T1000 (cell line): ENCODE results near the gene PHKG2.

Experiments used
- DNase-seq: peaks from one replicate; lab custom pipeline; 2025; ENCODE audit warnings: mixed read lengths; lab: John Stamatoyannopoulos, UW

PHKG2 gene

GRCh38 chr16:30728899-30729672 lies 19.1 kb upstream of the PHKG2 start:
- no peak for DNase-seq

DNA sequence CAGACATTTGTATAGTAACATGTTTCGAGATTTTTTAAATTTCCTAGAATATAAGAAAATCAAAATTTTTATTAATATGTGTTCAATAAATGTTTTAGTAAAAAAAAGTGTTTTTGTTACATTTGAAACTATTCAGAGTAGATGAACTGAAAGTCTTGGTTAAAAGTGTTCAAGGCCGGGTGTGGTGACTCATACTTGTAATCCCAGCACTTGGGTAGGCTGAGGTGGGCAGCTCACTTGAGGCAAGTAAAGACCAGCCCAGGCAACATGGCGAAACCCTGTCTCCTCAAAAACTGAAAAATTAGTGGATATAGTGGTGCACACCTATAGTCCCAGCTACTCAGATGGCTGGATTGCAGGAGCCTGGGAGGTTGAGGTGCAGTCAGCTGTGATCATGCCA lies 16.8 kb upstream of the PHKG2 start:
- no peak for DNase-seq

- DNase-seq = no peak
Measured at GRCh38 chr16:30736995-30737793, 11.0 kb upstream of the PHKG2 start.

DNA sequence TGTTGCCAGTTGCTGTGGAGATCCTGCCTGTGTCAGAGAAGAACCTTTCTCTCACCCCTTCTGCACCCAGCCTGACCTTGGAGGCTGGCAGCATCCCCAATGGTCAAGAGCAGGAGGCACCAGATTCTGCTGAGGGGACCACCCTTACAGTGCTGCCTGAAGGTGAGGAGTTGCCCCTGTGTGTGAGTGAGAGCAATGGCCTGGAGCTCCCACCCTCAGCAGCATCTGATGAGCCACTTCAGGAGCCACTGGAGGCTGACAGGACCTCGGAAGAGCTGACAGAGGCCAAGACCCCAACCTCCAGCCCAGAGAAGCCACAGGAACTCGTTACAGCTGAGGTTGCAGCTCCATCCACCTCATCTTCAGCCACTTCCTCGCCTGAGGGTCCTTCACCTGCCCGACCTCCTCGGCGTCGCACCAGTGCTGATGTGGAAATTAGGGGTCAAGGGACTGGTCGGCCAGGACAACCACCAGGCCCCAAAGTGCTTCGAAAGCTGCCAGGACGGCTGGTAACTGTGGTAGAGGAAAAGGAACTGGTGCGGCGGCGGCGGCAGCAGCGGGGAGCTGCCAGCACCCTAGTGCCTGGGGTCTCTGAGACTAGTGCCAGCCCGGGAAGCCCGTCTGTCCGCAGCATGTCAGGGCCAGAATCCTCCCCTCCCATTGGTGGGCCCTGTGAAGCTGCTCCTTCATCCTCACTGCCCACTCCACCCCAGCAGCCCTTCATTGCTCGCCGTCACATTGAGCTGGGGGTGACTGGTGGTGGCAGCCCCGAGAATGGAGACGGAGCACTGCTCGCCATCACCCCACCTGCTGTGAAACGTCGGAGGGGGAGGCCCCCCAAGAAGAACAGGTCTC lies 10.2 kb upstream of the PHKG2 start:
- DNase-seq = no peak

- DNase-seq = no peak
Measured at GRCh38 chr16:30738984-30739951, 9.0 kb upstream of the PHKG2 start.

- peak; percentile 33 for DNase-seq
Measured at GRCh38 chr16:30740364-30741251, 7.6 kb upstream of the PHKG2 start.

DNA sequence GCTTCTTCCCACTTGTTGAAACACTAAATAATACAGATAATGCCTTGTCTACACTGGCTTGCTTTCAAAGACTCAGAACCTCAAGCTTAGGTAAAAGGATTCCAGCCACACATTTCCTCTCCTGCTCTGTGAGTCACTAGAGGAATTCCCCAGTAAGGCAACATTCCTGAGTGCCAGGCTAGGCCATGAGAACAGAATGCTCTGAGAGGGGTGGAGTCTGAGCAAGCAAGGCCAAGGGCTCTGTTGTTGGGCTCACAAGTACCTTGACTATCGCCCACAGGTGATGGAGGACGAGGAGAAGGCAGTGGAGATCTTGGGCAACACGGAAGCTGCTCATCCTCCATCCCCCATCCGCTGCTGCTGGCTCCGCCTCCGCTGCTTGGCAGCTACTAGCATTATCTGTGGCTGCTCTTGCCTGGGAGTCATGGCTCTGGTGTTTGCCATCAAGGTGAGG lies 6.7 kb upstream of the PHKG2 start:
- DNase-seq = peak; percentile 58

GRCh38 chr16:30743716-30744115 lies 4.5 kb upstream of the PHKG2 start:
- no peak for DNase-seq

- DNase-seq = no peak
Measured at GRCh38 chr16:30744183-30744582, 4.0 kb upstream of the PHKG2 start.

DNA sequence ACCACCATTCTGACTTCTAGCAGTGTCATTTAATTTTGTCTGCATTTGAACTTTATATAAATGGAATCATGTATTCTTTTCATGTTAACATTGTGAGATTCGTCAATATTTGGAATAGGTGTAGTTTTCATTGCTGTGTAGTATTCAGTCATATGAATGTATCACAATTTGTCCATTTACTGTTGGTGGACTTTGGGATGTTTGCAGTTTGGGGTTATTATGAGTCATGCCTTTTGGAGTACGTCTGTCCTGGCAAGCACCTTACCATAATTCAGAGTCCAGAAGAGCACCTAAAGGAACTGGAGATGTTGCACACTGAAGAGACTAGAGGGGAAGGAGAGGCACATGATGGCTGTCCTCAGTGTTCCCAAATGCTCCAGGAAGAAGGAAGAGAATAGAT lies 3.1 kb upstream of the PHKG2 start:
- no peak for DNase-seq

- no peak for DNase-seq
Measured at GRCh38 chr16:30746638-30747175, 1.5 kb upstream of the PHKG2 start.

DNA sequence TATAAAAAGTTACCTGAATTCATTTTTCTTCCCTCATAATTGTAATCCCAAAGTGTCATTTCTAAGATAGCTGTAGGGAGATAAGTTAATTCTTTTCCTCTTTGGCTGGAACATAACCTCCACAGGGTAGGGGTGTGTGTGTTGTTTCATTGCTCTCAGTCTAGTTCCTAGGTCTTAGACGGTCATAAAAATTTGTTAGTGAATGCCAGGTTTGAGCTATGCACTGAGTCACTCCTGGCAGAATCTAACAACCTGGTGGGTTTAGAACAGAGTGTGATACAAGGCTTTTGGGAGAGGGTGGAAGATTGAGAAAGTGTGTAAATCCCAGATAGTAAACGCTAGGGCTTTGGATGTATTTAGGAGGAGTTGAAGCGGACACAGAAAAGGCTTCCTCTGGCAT lies 894 bp upstream of the PHKG2 start:
- DNase-seq = no peak

DNA sequence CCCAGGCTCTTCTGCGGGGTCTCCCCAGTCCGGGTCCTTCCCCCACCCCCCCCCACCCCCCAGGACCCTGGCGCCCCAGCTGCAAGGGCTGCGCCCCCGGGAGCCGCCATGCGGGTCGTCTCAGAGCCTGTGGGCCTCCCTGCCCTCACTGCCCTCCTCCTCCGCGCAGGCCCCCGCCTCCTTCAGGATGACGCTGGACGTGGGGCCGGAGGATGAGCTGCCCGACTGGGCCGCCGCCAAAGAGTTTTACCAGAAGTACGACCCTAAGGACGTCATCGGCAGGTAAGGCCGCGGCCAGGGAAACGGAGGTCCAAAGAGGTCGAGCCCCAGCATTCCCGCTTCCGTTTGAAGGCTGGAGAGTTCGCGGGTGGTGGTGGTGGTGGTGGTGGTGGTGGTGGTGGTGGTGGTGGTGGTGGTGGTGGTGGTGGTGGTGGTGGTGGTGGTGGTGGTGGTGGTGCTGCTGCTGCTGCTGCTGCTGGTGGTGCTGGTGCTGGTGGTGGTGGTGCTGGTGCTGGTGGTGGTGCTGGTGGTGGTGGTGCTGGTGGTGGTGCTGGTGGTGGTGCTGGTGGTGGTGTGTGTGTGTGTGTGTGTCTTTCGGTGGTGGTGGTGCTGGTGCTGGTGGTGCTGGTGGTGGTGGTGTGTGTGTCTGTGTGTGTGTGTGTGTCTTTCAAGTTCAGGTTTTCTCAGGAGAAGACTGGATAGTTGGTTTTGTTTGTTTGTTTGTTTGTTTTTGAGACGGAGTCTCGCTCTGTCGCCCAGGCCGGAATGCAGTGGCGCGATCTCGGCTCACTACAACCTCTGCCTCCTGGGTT lies 615 bp downstream of the PHKG2 start:
- DNase-seq = no peak

DNA sequence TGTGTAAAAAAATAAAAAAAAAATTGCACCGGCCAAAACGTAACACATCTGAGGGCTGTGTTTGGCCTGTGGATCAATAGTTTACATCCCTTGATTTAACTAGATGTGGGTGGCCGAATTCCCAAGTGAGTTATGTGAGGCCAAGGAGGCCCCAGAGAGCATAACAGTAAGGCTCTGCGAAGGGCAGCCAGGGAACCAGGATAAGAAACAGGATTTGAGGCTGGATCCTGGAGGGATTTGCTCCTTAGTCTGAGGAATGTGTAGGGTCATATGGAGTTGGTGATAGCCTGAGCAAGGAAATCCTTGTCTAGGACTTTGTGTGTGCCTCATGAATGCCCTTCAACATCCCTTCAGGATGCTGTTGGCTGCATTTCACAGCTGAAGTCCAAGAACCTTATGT lies 2.0 kb downstream of the PHKG2 start:
- DNase-seq = no peak

- DNase-seq = no peak
Measured at GRCh38 chr16:30750876-30751465, 2.7 kb downstream of the PHKG2 start.

DNA sequence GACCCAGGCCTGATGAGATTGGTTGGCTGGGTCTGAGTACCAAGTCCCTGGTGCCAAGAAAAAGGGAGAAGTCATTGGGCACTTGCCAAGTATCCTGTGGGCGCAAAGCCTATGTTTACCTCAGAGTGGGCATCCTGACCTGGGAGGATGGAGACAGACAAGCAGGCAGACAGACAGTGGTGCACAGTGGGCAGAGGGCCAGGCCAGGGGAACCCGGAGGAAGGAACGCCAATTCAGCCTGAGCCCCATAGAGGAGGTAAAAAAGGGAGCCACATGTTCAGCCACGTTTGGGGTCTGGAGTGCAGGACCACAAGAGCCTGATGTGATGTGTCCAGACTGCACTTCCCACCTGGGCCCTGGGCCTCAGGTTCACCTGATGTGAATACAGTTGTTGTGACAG lies 5.4 kb downstream of the PHKG2 start:
- DNase-seq = no peak

DNA sequence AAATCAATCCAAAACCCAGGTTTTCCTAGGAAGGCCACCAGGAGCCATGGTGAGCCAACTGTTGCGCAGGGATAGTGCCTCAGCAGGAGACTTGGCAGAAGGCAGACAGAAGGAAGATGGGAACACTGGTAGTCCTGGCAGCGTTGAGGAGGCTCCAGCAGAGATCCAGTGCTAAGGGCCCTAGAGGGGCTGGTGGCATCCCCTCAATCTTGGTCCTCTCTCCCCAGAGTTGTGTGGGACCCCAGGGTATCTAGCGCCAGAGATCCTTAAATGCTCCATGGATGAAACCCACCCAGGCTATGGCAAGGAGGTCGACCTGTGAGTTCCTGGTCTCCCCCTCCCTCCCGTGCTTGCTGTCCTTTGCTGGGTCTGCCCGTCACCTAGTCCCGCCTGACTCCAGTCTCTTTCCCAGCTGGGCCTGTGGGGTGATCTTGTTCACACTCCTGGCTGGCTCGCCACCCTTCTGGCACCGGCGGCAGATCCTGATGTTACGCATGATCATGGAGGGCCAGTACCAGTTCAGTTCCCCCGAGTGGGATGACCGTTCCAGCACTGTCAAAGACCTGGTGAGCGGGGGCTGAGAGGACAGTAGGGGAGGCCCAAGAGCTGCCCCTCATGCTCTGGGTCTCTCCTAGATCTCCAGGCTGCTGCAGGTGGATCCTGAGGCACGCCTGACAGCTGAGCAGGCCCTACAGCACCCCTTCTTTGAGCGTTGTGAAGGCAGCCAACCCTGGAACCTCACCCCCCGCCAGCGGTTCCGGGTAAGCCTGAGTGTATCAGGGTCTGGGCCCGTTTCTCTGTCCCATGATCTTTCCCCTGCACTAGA lies 7.9 kb downstream of the PHKG2 start:
- DNase-seq = no peak

- no peak for DNase-seq
Measured at GRCh38 chr16:30756781-30757100, 8.5 kb downstream of the PHKG2 start.
